ACC112 (cell line): ENCODE data around the gene TNRC6C.

Source experiments
- H2AFZ ChIP-seq: fragments of 200-600 bp; sonication (generic); one replicate; pipeline ENCODE4 v1.6.0; 2017; ENCODE audit warnings: antibody characterized with exemption, low read length; ENCODE audit not compliant: unreplicated experiment
- H3K27ac ChIP-seq: fragments of 200-600 bp; sonication (generic); 2 replicates; pipeline ENCODE4 v1.5.1; 2014; ENCODE audit warnings: low read depth, mild to moderate bottlenecking, antibody characterized with exemption, low read length, moderate library complexity
- H3K27me3 ChIP-seq: fragments of 200-600 bp; sonication (generic); 2 replicates; pipeline ENCODE4 v1.6.1; 2014; ENCODE audit warnings: mild to moderate bottlenecking, antibody characterized with exemption, low read length, moderate library complexity, mixed read lengths; ENCODE audit not compliant: insufficient read depth
- H3K36me3 ChIP-seq: fragments of 200-600 bp; sonication (generic); 2 replicates; pipeline ENCODE4 v1.6.1; 2016; ENCODE audit warnings: mild to moderate bottlenecking, antibody characterized with exemption, low read length, moderate library complexity, mixed read lengths; ENCODE audit not compliant: insufficient read depth
- H3K4me1 ChIP-seq: fragments of 200-600 bp; sonication (generic); one replicate; pipeline ENCODE4 v1.6.1; 2016; ENCODE audit warnings: low read length, mixed read lengths; ENCODE audit not compliant: insufficient read depth, unreplicated experiment, control insufficient read depth
- H3K4me3 ChIP-seq: fragments of 200-600 bp; sonication (generic); 2 replicates; pipeline ENCODE4 v1.5.1; 2014; ENCODE audit warnings: mild to moderate bottlenecking, low read depth, low read length
- H3K79me2 ChIP-seq: fragments of 200-600 bp; sonication (generic); one replicate; pipeline ENCODE4 v1.6.0; 2016; ENCODE audit warnings: low read length; ENCODE audit not compliant: control insufficient read depth, unreplicated experiment, insufficient read depth

TNRC6C gene

DNA sequence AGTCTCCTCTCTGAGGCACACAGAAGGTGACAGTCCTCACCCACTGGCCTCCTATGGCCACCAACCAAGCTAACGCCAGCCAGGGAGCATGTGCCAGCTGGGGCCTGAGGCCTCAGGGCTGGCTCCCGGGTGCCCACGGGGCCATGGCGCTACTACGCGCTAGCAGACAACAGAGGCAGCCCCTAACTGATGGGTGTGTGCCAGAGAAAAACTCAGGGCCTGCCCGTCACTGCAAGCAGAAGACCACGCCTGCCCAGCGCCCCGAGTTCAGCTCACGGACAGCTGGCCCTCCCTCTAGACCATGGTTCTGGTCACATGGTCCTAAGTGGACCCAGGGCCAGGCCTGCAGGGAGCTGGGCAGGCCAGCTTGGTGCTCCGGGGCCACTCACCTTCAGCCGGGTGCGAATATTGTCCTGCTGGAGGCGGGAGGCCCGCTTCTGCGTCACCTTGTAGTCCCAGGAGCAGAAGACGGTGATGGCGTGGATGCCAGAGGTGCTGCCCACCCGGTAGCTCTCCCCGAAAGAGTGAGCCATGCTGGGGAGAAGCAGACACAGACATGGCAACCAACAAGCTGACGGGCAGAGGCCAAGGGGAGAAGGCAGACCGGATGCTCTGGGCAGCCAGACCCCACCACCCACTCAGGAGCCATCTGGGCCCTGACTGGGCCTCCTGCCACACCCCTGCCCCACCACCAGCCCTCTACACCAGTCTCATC, 163.9 kb downstream of the TNRC6C start:
- H3K36me3 ChIP-seq: no peaks in the 10 kb centered on the region
- no peaks in the 10 kb centered on the region for H3K4me1 ChIP-seq
- no peak overlapping the region for H2AFZ ChIP-seq
- no peaks in the 10 kb centered on the region for H3K79me2 ChIP-seq
- no peak overlapping the region for H3K27ac ChIP-seq
- H3K4me3 ChIP-seq: no peak overlapping the region
- H3K27me3 ChIP-seq: no peaks in the 10 kb centered on the region

DNA sequence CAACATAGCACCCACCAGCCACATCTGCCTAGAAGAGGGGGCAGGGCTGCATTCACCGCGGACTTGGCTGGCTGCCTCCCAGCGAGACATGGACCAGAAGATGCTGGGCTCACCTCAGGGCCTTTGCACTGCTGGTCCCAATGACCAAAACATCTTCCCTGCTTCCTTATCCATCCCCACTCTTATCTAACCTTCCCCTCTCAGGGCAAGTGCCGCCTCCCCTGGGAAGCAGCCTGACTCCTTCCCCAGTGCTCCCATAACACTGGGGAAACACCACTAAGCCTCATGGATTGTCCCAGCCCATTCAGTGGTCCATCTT, 164.4 kb downstream of the TNRC6C start:
- Histone ChIP-seq H3K36me3 (no peaks in the 10 kb centered on the region), H3K27ac (no peak overlapping the region), H2AFZ (no peak overlapping the region)

DNA sequence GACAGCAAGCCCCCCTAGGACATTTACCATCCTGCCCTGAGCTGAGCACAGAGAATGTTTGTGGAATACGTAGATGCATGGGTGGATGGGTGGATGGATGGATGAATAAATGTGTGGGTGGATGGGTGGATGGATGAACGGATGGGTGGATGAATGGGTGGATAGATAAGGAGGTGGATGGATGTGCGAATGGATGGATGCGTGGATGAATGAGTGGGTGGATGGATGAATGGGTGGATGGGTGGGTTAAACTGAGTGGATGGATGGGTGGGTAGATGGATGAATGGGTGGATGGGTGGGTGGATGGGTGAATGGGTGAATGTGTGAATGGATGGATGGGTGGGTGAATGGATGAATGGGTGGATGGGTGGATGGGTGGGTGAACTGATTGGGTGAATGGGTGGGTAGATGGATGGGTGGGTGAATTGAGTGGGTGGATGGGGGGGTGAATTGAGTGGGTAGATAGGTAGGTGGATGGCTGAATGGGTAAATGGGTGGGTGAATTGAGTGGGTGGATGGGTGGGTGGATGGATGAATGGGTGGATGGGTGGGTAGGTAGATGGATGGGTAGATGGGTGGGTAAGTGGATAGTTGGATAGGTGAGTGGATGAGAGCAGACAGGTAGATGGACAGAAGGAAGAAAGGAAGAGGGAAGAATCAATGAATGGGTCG, 164.9 kb downstream of the TNRC6C start:
- Histone ChIP-seq H3K79me2 (no peaks in the 10 kb centered on the region), H3K4me1 (no peaks in the 10 kb centered on the region), H2AFZ (no peak overlapping the region), H3K36me3 (no peaks in the 10 kb centered on the region), H3K27ac (no peak overlapping the region), H3K4me3 (no peak overlapping the region), H3K27me3 (peaks cover 7% of the 10 kb centered on the region; the same call in 1 of the 2 replicates)

More for the DNA sequence above, 164.4 kb downstream of the TNRC6C start:
- H3K27me3 ChIP-seq: peaks cover 4% of the 10 kb centered on the region; the same call in 1 of the 2 replicates
- H3K4me1 ChIP-seq: no peaks in the 10 kb centered on the region
- H3K4me3 ChIP-seq: no peak overlapping the region
- no peaks in the 10 kb centered on the region for H3K79me2 ChIP-seq

DNA sequence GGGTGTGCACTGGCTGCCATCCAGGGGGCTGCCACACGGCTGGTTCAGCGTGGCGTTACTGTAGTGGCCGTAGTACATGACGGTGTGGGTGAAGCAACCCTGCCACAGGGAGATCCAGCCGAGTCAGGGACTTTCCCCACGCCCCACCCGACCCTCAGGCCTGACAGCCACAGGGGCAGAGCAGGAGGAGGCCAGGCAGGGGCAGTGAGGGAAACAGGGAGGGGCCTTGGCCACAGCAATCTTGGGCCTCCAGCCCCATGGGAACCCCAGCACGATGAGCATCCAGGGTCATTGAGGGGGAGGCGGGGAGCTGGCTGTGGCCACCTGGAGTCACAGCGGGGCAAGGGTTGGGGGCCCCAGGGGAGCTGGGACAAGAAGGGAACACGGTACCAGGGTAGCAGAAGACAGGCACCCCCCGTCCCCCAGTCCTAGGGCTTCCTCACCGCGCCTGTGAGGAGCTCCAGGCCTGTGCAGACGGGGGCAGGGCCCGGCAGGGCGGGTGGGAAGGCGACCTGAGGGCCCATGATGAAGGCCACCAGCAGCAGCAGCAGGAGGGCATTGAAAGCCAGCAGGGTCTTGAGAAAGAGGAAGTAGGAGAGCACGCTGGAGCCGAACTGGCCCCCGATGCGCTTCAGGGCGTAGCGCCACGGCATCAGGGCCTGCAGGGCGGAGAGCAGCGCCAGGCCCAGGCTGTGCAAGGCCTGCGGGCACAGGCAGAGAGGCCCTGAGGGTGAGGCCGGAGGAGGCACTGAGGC, 165.8 kb downstream of the TNRC6C start:
- Histone ChIP-seq H3K79me2 (no peaks in the 10 kb centered on the region), H3K4me1 (no peaks in the 10 kb centered on the region), H3K4me3 (no peak overlapping the region), H2AFZ (no peak overlapping the region), H3K27ac (no peak overlapping the region), H3K36me3 (no peaks in the 10 kb centered on the region), H3K27me3 (peaks cover 7% of the 10 kb centered on the region; the same call in 1 of the 2 replicates)

DNA sequence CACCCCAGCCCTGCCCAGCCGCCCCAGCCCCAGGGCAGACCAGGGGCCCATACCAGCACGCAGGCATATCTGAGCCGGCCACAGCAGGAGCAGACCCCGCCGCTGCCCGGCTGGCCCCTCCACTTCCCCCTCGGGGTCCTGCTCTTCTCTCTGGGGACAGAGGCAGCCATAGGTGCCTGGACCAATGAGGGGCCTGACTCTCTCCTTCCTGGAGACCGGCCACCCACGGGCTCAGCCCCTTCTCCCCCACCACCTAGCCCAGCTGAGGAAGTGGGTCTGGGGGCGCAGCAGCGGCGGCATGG, 166.3 kb downstream of the TNRC6C start:
- H3K4me3 ChIP-seq: no peak overlapping the region
- H3K36me3 ChIP-seq: no peaks in the 10 kb centered on the region
- no peaks in the 10 kb centered on the region for H3K79me2 ChIP-seq
- no peak overlapping the region for H2AFZ ChIP-seq
- peaks cover 7% of the 10 kb centered on the region; the same call in 1 of the 2 replicates for H3K27me3 ChIP-seq
- H3K4me1 ChIP-seq: no peaks in the 10 kb centered on the region
- no peak overlapping the region for H3K27ac ChIP-seq

DNA sequence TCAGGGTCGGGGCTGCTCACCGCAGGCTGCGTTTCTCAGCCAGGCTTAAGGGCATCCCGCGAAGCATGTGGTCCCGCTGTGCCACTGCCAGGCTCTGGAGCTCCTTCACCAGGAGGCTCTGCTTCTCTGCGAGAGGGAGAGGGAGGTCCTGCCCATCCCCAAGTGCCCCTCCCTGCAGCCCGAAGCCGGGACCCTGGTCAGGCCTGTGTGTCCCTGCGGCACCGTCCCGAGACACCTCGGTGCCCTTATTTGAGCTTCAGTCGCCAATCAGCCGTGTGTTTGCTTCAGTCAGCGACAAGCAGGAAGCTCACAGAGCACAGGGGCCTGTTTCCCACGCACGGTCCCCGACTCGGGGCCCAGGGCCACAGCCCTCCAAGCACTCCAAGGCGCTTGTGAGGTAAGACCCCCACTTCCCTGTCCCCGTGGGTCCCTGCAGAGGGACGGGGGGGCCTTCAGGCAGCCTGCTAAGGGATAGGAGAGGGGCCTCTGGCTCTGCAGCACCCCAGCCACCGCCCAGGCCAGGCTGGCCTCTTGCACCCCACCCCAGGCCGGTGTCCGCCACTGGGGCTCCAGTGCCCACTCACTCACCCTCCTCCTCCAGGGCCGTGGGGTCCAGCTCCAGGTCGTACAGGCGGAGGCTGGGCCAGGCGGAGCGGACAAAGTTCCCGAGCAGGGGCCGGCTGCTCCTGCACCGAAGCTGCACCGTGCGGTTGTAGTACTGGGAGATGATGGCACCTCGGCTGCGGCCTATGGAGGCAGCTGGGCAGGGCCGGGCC, 166.8 kb downstream of the TNRC6C start:
- no peak overlapping the region for H3K4me3 ChIP-seq
- no peak overlapping the region for H3K27ac ChIP-seq
- H3K27me3 ChIP-seq: peaks cover 7% of the 10 kb centered on the region; the same call in 1 of the 2 replicates
- H3K4me1 ChIP-seq: no peaks in the 10 kb centered on the region
- no peaks in the 10 kb centered on the region for H3K36me3 ChIP-seq
- H2AFZ ChIP-seq: no peak overlapping the region
- no peaks in the 10 kb centered on the region for H3K79me2 ChIP-seq

DNA sequence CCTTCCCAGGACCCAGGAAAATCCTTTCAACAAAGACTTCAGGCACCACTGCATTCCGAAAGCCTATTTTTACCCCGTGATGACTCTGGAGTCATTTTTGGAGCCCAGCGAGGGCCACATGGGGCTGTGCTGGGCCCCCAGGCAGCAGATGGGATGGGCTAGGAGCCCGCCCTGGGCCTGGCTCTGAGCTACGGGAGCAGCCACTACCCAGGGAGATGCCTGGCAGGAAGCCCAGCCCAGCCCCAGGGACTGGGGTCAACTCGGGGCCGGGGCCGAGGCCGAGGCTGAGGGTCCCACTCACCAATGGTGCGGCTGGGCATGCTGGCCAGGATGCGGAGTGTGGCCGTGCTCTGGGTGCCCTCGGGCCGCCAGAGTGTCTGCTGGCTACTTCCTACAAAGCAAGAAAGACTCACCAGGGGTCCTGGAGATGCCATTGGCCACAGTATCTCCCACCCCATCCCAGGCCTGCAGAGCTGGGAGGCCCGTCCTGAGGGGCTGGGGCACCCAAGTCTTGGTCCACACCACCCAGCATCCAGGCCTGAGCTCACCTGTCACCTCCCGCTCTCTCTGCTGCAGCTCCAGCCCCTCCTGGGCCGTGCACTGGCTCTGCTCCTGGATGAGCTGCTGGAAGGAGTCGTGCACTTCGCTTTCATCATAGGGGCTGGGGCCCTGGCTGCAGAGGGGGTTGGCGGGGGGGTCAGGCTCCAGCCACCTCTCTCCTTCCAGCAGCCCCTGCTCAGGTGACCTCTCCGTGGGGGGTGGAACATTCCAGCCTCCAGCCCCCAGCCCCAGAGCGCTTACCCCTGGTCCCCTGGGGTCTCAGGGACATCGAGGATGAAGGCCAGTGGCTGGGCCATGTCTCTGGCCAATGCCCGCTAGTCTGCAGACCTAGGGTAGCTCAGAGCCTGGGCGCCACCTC, 167.7 kb downstream of the TNRC6C start:
- Histone ChIP-seq H3K27ac (no peak overlapping the region), H2AFZ (no peak overlapping the region), H3K4me1 (no peaks in the 10 kb centered on the region), H3K79me2 (no peaks in the 10 kb centered on the region), H3K27me3 (peaks cover 14% of the 10 kb centered on the region; the same call in 1 of the 2 replicates), H3K4me3 (no peak overlapping the region), H3K36me3 (no peaks in the 10 kb centered on the region)

DNA sequence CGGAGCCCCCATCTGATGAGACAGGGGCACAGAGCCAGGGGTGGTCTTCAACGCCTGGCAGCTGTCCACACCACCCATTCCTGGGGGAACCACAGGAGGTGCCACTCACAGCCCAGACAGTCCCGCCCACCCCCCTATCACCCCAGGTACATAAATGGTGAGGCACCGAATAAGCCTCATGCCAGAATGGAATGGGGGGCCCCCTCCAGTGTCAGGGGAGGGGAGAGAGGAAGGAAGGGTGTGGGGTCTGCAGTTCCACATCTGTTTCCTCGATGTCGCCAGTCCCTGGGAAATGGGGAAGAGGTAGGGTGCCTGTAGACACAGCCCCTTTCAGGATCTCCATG, 168.4 kb downstream of the TNRC6C start:
- peaks cover 16% of the 10 kb centered on the region; the same call in 1 of the 2 replicates for H3K27me3 ChIP-seq
- H3K27ac ChIP-seq: no peak overlapping the region
- H2AFZ ChIP-seq: no peak overlapping the region
- H3K79me2 ChIP-seq: no peaks in the 10 kb centered on the region
- no peaks in the 10 kb centered on the region for H3K4me1 ChIP-seq
- H3K36me3 ChIP-seq: no peaks in the 10 kb centered on the region
- no peak overlapping the region for H3K4me3 ChIP-seq

DNA sequence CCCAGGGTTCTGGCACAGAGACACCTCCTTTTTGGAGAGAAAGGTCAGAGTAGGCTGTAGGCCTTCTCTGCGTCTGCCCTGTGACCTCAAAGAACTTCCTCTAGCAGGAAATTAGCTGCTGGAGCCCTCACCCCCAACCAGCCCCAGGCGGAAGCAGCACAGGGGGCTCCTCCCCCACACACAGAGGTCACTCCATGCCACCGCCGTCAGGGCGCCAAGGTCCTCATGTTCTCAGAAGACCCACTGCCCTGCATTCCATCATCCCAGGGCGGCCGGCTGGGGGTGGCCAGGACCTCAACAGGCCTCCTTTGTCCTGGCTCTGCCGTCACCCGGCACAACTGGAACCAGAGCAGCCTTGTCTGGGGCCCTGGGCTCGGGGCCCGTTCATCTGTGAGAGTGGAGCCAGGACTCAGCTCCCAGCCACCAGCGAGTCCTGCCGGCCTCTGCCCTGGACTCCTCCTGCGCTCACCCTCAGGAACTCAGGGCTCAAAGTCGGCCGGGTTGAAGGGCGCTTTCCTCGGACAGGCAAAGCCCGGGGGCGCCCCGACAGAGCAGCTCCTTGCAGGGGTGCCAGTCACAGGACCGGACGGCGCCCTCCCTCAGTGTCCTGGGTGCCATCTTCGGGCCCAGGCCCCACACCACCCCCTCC, 168.9 kb downstream of the TNRC6C start:
- no peaks in the 10 kb centered on the region for H3K79me2 ChIP-seq
- no peaks in the 10 kb centered on the region for H3K4me1 ChIP-seq
- no peak overlapping the region for H2AFZ ChIP-seq

More for the DNA sequence above, 168.9 kb downstream of the TNRC6C start:
- no peaks in the 10 kb centered on the region for H3K36me3 ChIP-seq
- peak overlapping the region; percentile 82; the same call in 1 of the 2 replicates for H3K4me3 ChIP-seq
- H3K27ac ChIP-seq: no peak overlapping the region
- H3K27me3 ChIP-seq: peaks cover 19% of the 10 kb centered on the region; the same call in 1 of the 2 replicates
